Thoracic aorta (tissue), 2 donors: Measurements from ENCODE around the gene LCE1C. TPM values are rescaled to one million over a fixed set of nuclear protein-coding genes. Genes with fewer than 3 reads are reported as not detected.

ENCODE experiments used
- ATAC-seq: fragments of 150-250 bp; one replicate; pipeline ENCODE4 v1.8.0; 2017; ENCODE audit warnings: low read depth; ENCODE audit not compliant: insufficient number of reproducible peaks, low FRiP score
- DNase-seq: peaks from one replicate; pipeline ENCODE4 v3.0.0-alpha.2; 2020; ENCODE audit warnings: low spot score
- H3K27ac ChIP-seq, 2 donors: fragments of 200-600 bp; sonication (generic); 1 replicate in 1 of 2; 2 replicates in 1 of 2; pipeline ENCODE4 v1.5.1; 2016; ENCODE audit warnings: mild to moderate bottlenecking in 2 of 2, moderate library complexity in 2 of 2
- H3K27me3 ChIP-seq: fragments of 200-600 bp; sonication (generic); replicated peaks from 2 replicates; pipeline ENCODE4 v1.6.0; 2016; ENCODE audit warnings: mild to moderate bottlenecking; ENCODE audit not compliant: insufficient read depth
- H3K36me3 ChIP-seq: fragments of 200-600 bp; sonication (generic); one replicate; pipeline ENCODE4 v1.5.1; 2016
- H3K4me1 ChIP-seq, 2 donors: fragments of 200-600 bp; sonication (generic); 1 replicate in 1 of 2; 2 replicates in 1 of 2; pipeline versions ENCODE4 v1.5.1 to v1.6.0; 2016; ENCODE audit warnings: low read depth in 2 of 2, mild to moderate bottlenecking in 1 of 2; ENCODE audit not compliant: control insufficient read depth in 1 of 2
- H3K4me3 ChIP-seq: fragments of 200-600 bp; sonication (generic); 2 replicates; pipeline ENCODE4 v1.5.1; 2016; ENCODE audit warnings: mild to moderate bottlenecking
- H3K9me3 ChIP-seq: fragments of 200-600 bp; sonication (generic); 2 replicates; pipeline ENCODE4 v1.5.1; 2016
- total RNA-seq, 2 donors: library from RNA; depleted of rRNA; stranded (reverse); fragments of >200 nt; gene quantifications; one replicate each; pipeline versions ENCODE4 v1.1.0 to v1.2.3, GENCODE V29; 2016
- TF ChIP-seq, protein P1 (sequence below): fragments of 200-600 bp; sonication (generic); IDR thresholded peaks from one replicate; pipeline ENCODE4 v1.5.1; 2019; ENCODE audit warnings: antibody characterized with exemption

Gene LCE1C
- total RNA-seq, 2 donors from 2014 or later = 2.8 TPM; not detected in 1

DNA sequence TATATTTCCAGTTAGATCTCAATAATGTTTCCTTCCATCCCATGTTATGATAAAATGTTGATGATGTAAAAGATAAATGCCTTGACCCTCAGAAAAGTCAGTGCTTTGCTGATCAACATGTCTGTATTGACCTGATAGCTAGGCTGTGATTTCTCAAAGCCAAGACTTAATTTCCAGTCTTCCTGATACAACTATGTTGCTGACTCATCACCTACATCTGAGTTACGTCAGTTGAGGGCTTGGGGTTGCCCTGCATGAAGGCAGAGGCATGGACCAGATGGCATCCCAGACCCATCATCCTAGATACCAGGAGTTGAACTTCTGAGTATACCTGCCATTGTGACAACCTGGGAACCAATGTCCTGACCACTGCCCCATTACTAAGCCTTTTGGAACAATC is 5.1 kb downstream of the LCE1C start:
- DNase-seq (no peak), ATAC-seq (no peak)
- H3K9me3 ChIP-seq = no peaks in the 10 kb centered on the region
- no peak overlapping the region for H3K27ac ChIP-seq
- no peaks in the 10 kb centered on the region for H3K27me3 ChIP-seq
- TF ChIP-seq, protein P1, sequence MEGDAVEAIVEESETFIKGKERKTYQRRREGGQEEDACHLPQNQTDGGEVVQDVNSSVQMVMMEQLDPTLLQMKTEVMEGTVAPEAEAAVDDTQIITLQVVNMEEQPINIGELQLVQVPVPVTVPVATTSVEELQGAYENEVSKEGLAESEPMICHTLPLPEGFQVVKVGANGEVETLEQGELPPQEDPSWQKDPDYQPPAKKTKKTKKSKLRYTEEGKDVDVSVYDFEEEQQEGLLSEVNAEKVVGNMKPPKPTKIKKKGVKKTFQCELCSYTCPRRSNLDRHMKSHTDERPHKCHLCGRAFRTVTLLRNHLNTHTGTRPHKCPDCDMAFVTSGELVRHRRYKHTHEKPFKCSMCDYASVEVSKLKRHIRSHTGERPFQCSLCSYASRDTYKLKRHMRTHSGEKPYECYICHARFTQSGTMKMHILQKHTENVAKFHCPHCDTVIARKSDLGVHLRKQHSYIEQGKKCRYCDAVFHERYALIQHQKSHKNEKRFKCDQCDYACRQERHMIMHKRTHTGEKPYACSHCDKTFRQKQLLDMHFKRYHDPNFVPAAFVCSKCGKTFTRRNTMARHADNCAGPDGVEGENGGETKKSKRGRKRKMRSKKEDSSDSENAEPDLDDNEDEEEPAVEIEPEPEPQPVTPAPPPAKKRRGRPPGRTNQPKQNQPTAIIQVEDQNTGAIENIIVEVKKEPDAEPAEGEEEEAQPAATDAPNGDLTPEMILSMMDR = no peak
- no peaks in the 10 kb centered on the region for H3K36me3 ChIP-seq
- H3K4me1 ChIP-seq = no peaks in the 10 kb centered on the region
- no peak overlapping the region for H3K4me3 ChIP-seq

- Histone ChIP-seq H3K4me1 (no peaks in the 10 kb centered on the region), H3K27ac (no peak within 1 kb of the TSS), H3K4me3 (no peak within 1 kb of the TSS), H3K27me3 (no peaks in the 10 kb centered on the region), H3K36me3 (no peaks in the 10 kb centered on the region), H3K9me3 (no peaks in the 10 kb centered on the region)
- ATAC-seq = no peak
- DNase-seq = no peak
- TF ChIP-seq, protein P1 = no peak
Observed at GRCh38 chr1:152796421-152796820, 10.0 kb downstream of the LCE1C start, which contains the start of gene LCE1D. LCE1D (plus strand) TSS chr1:152796721; CDS start chr1:152797795, 1,074 bp downstream.

- DNase-seq (no peak), ATAC-seq (no peak)
- TF ChIP-seq, protein P1 = no peak
- H3K4me1 ChIP-seq = no peaks in the 10 kb centered on the region
- no peak overlapping the region for H3K4me3 ChIP-seq
- H3K36me3 ChIP-seq = no peaks in the 10 kb centered on the region
- no peaks in the 10 kb centered on the region for H3K27me3 ChIP-seq
- no peak overlapping the region for H3K27ac ChIP-seq
- no peaks in the 10 kb centered on the region for H3K9me3 ChIP-seq
Observed at GRCh38 chr1:152795686-152796085, 10.8 kb downstream of the LCE1C start.

GRCh38 chr1:152786077-152786476 is 20.4 kb downstream of the LCE1C start, which contains the start of gene LCE1E:
LCE1E (plus strand) TSS chr1:152786257; CDS start chr1:152787300, 1,043 bp downstream.
- Histone ChIP-seq H3K27me3 (no peaks in the 10 kb centered on the region), H3K27ac (no peak within 1 kb of the TSS), H3K9me3 (no peaks in the 10 kb centered on the region), H3K4me3 (no peak within 1 kb of the TSS), H3K4me1 (no peaks in the 10 kb centered on the region), H3K36me3 (no peaks in the 10 kb centered on the region)
- ATAC-seq = no peak
- TF ChIP-seq, protein P1 = no peak
- no peak for DNase-seq

- TF ChIP-seq, protein P1 = no peak
- no peaks in the 10 kb centered on the region for H3K4me1 ChIP-seq
- H3K9me3 ChIP-seq = no peaks in the 10 kb centered on the region
- H3K36me3 ChIP-seq = no peaks in the 10 kb centered on the region
- ATAC-seq (no peak), DNase-seq (no peak)
- no peak overlapping the region for H3K27ac ChIP-seq
- no peaks in the 10 kb centered on the region for H3K27me3 ChIP-seq
- no peak overlapping the region for H3K4me3 ChIP-seq
Observed at GRCh38 chr1:152783095-152783494, 23.4 kb downstream of the LCE1C start.
